Hepatocyte (in vitro differentiated cells): ENCODE results near the gene CALU. TPM values are rescaled to one million over a fixed set of nuclear protein-coding genes. Genes with fewer than 3 reads are reported as not detected.

Source experiments
- DNase-seq: peaks from one replicate; pipeline ENCODE4 v3.0.0-alpha.2; 2016; ENCODE audit warnings: low spot score
- H2AFZ ChIP-seq: fragments of 200-600 bp; sonication (generic); 2 replicates; pipeline ENCODE4 v1.6.0; 2016; ENCODE audit warnings: antibody characterized with exemption, mild to moderate bottlenecking
- H3K27ac ChIP-seq: fragments of 200-600 bp; sonication (generic); 2 replicates; pipeline ENCODE4 v1.5.1; 2016; ENCODE audit warnings: mild to moderate bottlenecking
- H3K27me3 ChIP-seq: fragments of 200-600 bp; sonication (generic); 2 replicates; pipeline ENCODE4 v1.6.1; 2016
- H3K36me3 ChIP-seq: fragments of 200-600 bp; sonication (generic); replicated peaks from 2 replicates; pipeline ENCODE4 v1.5.1; 2016; ENCODE audit warnings: low read depth; ENCODE audit not compliant: insufficient read depth
- H3K4me1 ChIP-seq: fragments of 200-600 bp; sonication (generic); 2 replicates; pipeline ENCODE4 v1.5.1; 2016; ENCODE audit warnings: mild to moderate bottlenecking, moderate library complexity; ENCODE audit not compliant: insufficient read depth
- H3K4me2 ChIP-seq: fragments of 200-600 bp; sonication (generic); 2 replicates; pipeline ENCODE4 v1.6.0; 2016
- H3K4me3 ChIP-seq: fragments of 200-600 bp; sonication (generic); 2 replicates; pipeline ENCODE4 v1.5.1; 2016; ENCODE audit warnings: mild to moderate bottlenecking
- H3K79me2 ChIP-seq: fragments of 200-600 bp; sonication (generic); 2 replicates; pipeline ENCODE4 v1.6.0; 2017; ENCODE audit warnings: mild to moderate bottlenecking
- H3K9me2 ChIP-seq: fragments of 200-600 bp; sonication (generic); replicated peaks from 2 replicates; pipeline ENCODE4 v1.6.0; 2017; ENCODE audit warnings: mild to moderate bottlenecking; ENCODE audit not compliant: insufficient read depth
- H3K9me3 ChIP-seq: fragments of 200-600 bp; sonication (generic); 2 replicates; pipeline ENCODE4 v1.5.1; 2016; ENCODE audit warnings: low read depth, mild to moderate bottlenecking
- H4K20me1 ChIP-seq: fragments of 200-600 bp; sonication (generic); 2 replicates; pipeline ENCODE4 v1.6.0; 2016; ENCODE audit warnings: mild to moderate bottlenecking; ENCODE audit not compliant: insufficient read depth, poor library complexity, severe bottlenecking
- EZH2 ChIP-seq: fragments of 200-600 bp; sonication (generic); IDR thresholded peaks from 2 replicates; pipeline ENCODE4 v1.6.1; 2016; ENCODE audit warnings: antibody characterized with exemption, mild to moderate bottlenecking, borderline replicate concordance
- EZH2phosphoT487 ChIP-seq: fragments of 200-600 bp; sonication (generic); IDR thresholded peaks from one replicate; pipeline ENCODE4 v1.6.1; 2018; ENCODE audit warnings: antibody characterized with exemption, mild to moderate bottlenecking, low read depth, moderate library complexity; ENCODE audit not compliant: unreplicated experiment, severe bottlenecking
- WGBS: methylation state at CpG from one replicate; pipeline ENCODE4 v1.1.6; 2016; ENCODE audit warnings: low lambda C conversion rate; ENCODE audit errors: missing lambda C conversion rate; 5-methylcytosine and 5-hydroxymethylcytosine counted together
- polyA plus RNA-seq: library from polyadenylated mRNA; unstranded; fragments of >200 nt; fragmentation: Nextera tagmentation; extraction: Ambion mirVana; gene quantifications from 2 replicates; pipeline ENCODE4 v1.2.1, GENCODE V29; 2016
- small RNA-seq: library from RNA; depleted of rRNA; stranded (forward); fragments of <200 nt; gene quantifications from one replicate; pipeline ENCODE3, GENCODE V24; 2014
- total RNA-seq: library from RNA; depleted of rRNA; stranded (reverse); fragments of >200 nt; gene quantifications from 2 replicates; pipeline ENCODE4 v1.2.3, GENCODE V29; 2014
- TF ChIP-seq, protein P1 (sequence below): fragments of 200-600 bp; sonication (generic); IDR thresholded peaks from 2 replicates; pipeline ENCODE4 v1.5.1; 2016; ENCODE audit warnings: antibody characterized with exemption, mild to moderate bottlenecking; ENCODE audit not compliant: poor library complexity

Gene CALU
- total and polyA plus RNA-seq, 2 experiments from 2014 or later = 248 to 291 TPM

DNA sequence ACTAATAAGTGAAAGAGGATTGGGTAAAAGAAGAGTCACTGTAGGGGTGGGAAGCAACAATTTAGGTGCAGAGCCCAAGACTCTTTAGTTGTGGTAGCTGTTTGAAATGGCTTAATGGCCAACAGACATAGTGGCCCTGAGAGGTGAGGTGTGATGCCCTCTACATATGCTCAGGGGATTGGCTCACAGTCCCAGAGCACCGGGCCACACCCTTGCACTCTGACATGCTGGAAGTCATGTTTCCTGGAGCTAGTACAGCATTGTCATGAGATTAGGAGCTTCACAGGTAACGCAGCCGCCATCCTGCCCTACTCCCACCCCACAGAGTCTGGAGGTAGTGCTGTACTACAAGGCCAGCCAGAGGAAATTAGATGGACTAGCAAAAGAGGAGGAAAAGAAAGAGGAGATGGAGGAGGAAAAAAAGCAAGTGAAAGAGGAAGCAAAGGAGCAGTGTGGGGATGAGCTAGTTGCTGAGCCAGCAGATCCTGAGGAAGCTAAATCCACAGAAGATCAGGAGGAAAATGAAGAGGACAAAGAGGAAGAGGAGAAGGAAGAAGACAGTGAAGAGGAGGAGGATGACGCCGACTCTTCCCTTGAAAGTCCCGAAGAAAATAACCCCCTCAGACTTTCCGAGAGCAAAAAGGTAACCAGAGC lies 76.3 kb downstream of the CALU start:
- Histone ChIP-seq H3K4me1 (no peaks in the 10 kb centered on the region), H3K27ac (no peak overlapping the region), H4K20me1 (no peaks in the 10 kb centered on the region), H3K4me3 (no peak overlapping the region), H3K27me3 (no peaks in the 10 kb centered on the region), H3K36me3 (no peaks in the 10 kb centered on the region), H3K9me2 (no peaks in the 10 kb centered on the region), H3K79me2 (no peaks in the 10 kb centered on the region), H3K4me2 (no peak overlapping the region), H2AFZ (no peak overlapping the region), H3K9me3 (no peaks in the 10 kb centered on the region)
- 95% methylated on average over 7 of the region's 7 CpGs for WGBS
- DNase-seq = no peak
- TF ChIP-seq, protein P1, sequence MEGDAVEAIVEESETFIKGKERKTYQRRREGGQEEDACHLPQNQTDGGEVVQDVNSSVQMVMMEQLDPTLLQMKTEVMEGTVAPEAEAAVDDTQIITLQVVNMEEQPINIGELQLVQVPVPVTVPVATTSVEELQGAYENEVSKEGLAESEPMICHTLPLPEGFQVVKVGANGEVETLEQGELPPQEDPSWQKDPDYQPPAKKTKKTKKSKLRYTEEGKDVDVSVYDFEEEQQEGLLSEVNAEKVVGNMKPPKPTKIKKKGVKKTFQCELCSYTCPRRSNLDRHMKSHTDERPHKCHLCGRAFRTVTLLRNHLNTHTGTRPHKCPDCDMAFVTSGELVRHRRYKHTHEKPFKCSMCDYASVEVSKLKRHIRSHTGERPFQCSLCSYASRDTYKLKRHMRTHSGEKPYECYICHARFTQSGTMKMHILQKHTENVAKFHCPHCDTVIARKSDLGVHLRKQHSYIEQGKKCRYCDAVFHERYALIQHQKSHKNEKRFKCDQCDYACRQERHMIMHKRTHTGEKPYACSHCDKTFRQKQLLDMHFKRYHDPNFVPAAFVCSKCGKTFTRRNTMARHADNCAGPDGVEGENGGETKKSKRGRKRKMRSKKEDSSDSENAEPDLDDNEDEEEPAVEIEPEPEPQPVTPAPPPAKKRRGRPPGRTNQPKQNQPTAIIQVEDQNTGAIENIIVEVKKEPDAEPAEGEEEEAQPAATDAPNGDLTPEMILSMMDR = no peak
- no peak for TF ChIP-seq EZH2phosphoT487
- no peak for TF ChIP-seq EZH2

DNA sequence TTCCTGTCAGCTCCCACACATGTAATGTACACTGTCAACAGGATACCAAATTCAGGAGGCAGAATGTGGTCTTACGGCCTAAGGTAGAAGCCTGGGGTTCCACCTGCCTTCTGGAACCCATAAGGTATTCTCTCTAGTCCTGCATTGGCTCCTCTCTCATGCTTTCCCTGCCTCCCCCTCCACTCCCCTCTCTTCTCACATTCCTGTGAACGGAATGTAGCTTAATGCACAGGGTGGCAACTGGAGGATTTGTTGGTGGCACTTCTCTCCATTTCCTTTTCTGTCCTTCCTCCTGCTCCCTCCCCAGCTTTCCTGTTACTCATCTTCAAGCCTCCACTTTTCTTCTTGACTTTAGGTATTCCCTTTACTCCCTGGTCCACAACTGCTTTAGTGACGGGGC lies 79.5 kb downstream of the CALU start:
- Histone ChIP-seq H2AFZ (no peak overlapping the region), H3K9me2 (no peaks in the 10 kb centered on the region), H3K27me3 (no peaks in the 10 kb centered on the region), H3K4me3 (no peak overlapping the region), H3K36me3 (no peaks in the 10 kb centered on the region), H3K4me1 (no peaks in the 10 kb centered on the region), H4K20me1 (no peaks in the 10 kb centered on the region), H3K4me2 (no peak overlapping the region), H3K27ac (no peak overlapping the region), H3K9me3 (no peaks in the 10 kb centered on the region), H3K79me2 (no peaks in the 10 kb centered on the region)
- 85% methylated on average over 3 of the region's 3 CpGs for WGBS
- TF ChIP-seq EZH2phosphoT487 = no peak
- TF ChIP-seq, protein P1 = no peak
- TF ChIP-seq EZH2 = no peak
- DNase-seq = no peak

Small RNA genes within 50 kb of the gene (small RNA-seq; reads per million reads assigned to genes)
- not detected for gene RN7SL81P
- 30.8 reads per million, percentile 96 among the genes with 10 or more reads in this experiment for gene RNA5SP242
- 0.19 reads per million for gene RNA5SP243

Other genes with a start within 250 kb of the CALU start
- 0.40 and 0.67 TPM in 2 replicates for gene GARIN1A, start 67.1 kb upstream of the CALU start, total RNA-seq
- 0.44 and 1.7 TPM in 2 replicates for gene GARIN1A, start 67.1 kb upstream of the CALU start, polyA plus RNA-seq
- not detected in 2 replicates for gene OPN1SW, start 36.4 kb downstream of the CALU start, total RNA-seq
- gene OPN1SW, start 36.4 kb downstream of the CALU start, polyA plus RNA-seq = 0.80 TPM in 1 of 2 replicates, not detected in the other
- gene CCDC136, start 52.6 kb downstream of the CALU start, total RNA-seq = 3.4 and 5.6 TPM in 2 replicates
- gene CCDC136, start 52.6 kb downstream of the CALU start, polyA plus RNA-seq = 3.8 and 8.3 TPM in 2 replicates
- gene FLNC, start 91.0 kb downstream of the CALU start, total RNA-seq = 32.8 and 60.7 TPM in 2 replicates
- gene FLNC, start 91.0 kb downstream of the CALU start, polyA plus RNA-seq = 40.4 and 46.6 TPM in 2 replicates
- 181 and 184 TPM in 2 replicates for gene ATP6V1F, start 123.5 kb downstream of the CALU start, total RNA-seq
- gene ATP6V1F, start 123.5 kb downstream of the CALU start, polyA plus RNA-seq = 422 and 426 TPM in 2 replicates
- 0.20 and 0.40 TPM in 2 replicates for gene KCP, start 171.3 kb downstream of the CALU start, total RNA-seq
- 2.4 and 3.3 TPM in 2 replicates for gene KCP, start 171.3 kb downstream of the CALU start, polyA plus RNA-seq
- 0.44 and 0.73 TPM in 2 replicates for gene IRF5, start 198.6 kb downstream of the CALU start, total RNA-seq
- 0.55 TPM in 1 of 2 replicates, not detected in the other for gene IRF5, start 198.6 kb downstream of the CALU start, polyA plus RNA-seq